ENCODE data around the gene SNX1.

The SNX1 gene

GRCh38 chr15:64144565-64145281 is 48.9 kb downstream of the SNX1 start:
- ATAC-seq: peak; percentile 94
- Mint-ChIP-seq H3K9me3 (no peaks in the 10 kb centered on the region), H3K4me3 (peak overlapping the region; percentile 63), H3K27ac (peak overlapping the region; percentile 100), H3K36me3 (peaks cover 22% of the 10 kb centered on the region), H3K27me3 (no peaks in the 10 kb centered on the region), H3K4me1 (peaks cover 54% of the 10 kb centered on the region)

GRCh38 chr15:64146041-64146440 is 50.3 kb downstream of the SNX1 start:
- Mint-ChIP-seq H3K27ac (peak overlapping the region; percentile 100), H3K9me3 (no peaks in the 10 kb centered on the region), H3K4me1 (peaks cover 66% of the 10 kb centered on the region), H3K4me3 (no peak overlapping the region), H3K27me3 (no peaks in the 10 kb centered on the region), H3K36me3 (peaks cover 16% of the 10 kb centered on the region)
- ATAC-seq: no peak

GRCh38 chr15:64146520-64146884 is 50.7 kb downstream of the SNX1 start:
- Mint-ChIP-seq H3K4me1 (peaks cover 65% of the 10 kb centered on the region), H3K36me3 (peaks cover 11% of the 10 kb centered on the region), H3K4me3 (no peak overlapping the region), H3K9me3 (no peaks in the 10 kb centered on the region), H3K27me3 (no peaks in the 10 kb centered on the region), H3K27ac (no peak overlapping the region)
- no peak for ATAC-seq

GRCh38 chr15:64146885-64147681 is 51.3 kb downstream of the SNX1 start:
- Mint-ChIP-seq H3K36me3 (peaks cover 5% of the 10 kb centered on the region), H3K4me1 (peaks cover 59% of the 10 kb centered on the region), H3K9me3 (no peaks in the 10 kb centered on the region), H3K27ac (no peak overlapping the region), H3K27me3 (no peaks in the 10 kb centered on the region), H3K4me3 (no peak overlapping the region)
- ATAC-seq: no peak

GRCh38 chr15:64148168-64148567 is 52.4 kb downstream of the SNX1 start:
- Mint-ChIP-seq H3K27ac (peak overlapping the region; percentile 4), H3K36me3 (no peaks in the 10 kb centered on the region), H3K4me1 (peaks cover 60% of the 10 kb centered on the region), H3K9me3 (no peaks in the 10 kb centered on the region), H3K27me3 (no peaks in the 10 kb centered on the region), H3K4me3 (no peak overlapping the region)
- no peak for ATAC-seq

- Mint-ChIP-seq H3K27ac (peak overlapping the region; percentile 4), H3K27me3 (no peaks in the 10 kb centered on the region), H3K9me3 (no peaks in the 10 kb centered on the region), H3K4me3 (no peak overlapping the region), H3K4me1 (peaks cover 60% of the 10 kb centered on the region), H3K36me3 (no peaks in the 10 kb centered on the region)
- no peak for ATAC-seq
These were observed 52.8 kb downstream of the SNX1 start for GRCh38 chr15:64148581-64148980.

GRCh38 chr15:64149424-64149823 is 53.6 kb downstream of the SNX1 start:
- no peaks in the 10 kb centered on the region for H3K9me3 Mint-ChIP-seq
- no peak for ATAC-seq
- H3K4me3 Mint-ChIP-seq: no peak overlapping the region
- H3K27me3 Mint-ChIP-seq: no peaks in the 10 kb centered on the region
- H3K27ac Mint-ChIP-seq: peak overlapping the region; percentile 50
- peaks cover 3% of the 10 kb centered on the region for H3K36me3 Mint-ChIP-seq
- peaks cover 59% of the 10 kb centered on the region for H3K4me1 Mint-ChIP-seq

- H3K27me3 Mint-ChIP-seq: no peaks in the 10 kb centered on the region
- peaks cover 7% of the 10 kb centered on the region for H3K36me3 Mint-ChIP-seq
- peaks cover 57% of the 10 kb centered on the region for H3K4me1 Mint-ChIP-seq
- no peak for ATAC-seq
- peak overlapping the region; percentile 50 for H3K27ac Mint-ChIP-seq
- H3K4me3 Mint-ChIP-seq: peak overlapping the region; percentile 30
- H3K9me3 Mint-ChIP-seq: no peaks in the 10 kb centered on the region
These were observed 54.3 kb downstream of the SNX1 start for GRCh38 chr15:64149893-64150578.

- H3K9me3 Mint-ChIP-seq: no peaks in the 10 kb centered on the region
- H3K36me3 Mint-ChIP-seq: peaks cover 25% of the 10 kb centered on the region
- ATAC-seq: peak; percentile 5
- H3K4me3 Mint-ChIP-seq: peak within 1 kb of the TSS; percentile 92
- H3K27me3 Mint-ChIP-seq: no peaks in the 10 kb centered on the region
- H3K4me1 Mint-ChIP-seq: peaks cover 62% of the 10 kb centered on the region
- peak within 1 kb of the TSS; percentile 50 for H3K27ac Mint-ChIP-seq
These were observed 56.1 kb downstream of the SNX1 start, which contains the start of gene SNX22 for GRCh38 chr15:64151727-64152506. SNX22 (plus strand) TSS chr15:64151731; CDS start chr15:64151776, 45 bp downstream.

- Mint-ChIP-seq H3K27ac (peak overlapping the region; percentile 50), H3K4me1 (peaks cover 70% of the 10 kb centered on the region), H3K27me3 (no peaks in the 10 kb centered on the region), H3K4me3 (peak overlapping the region; percentile 92), H3K9me3 (no peaks in the 10 kb centered on the region), H3K36me3 (peaks cover 31% of the 10 kb centered on the region)
- peak; percentile 58 for ATAC-seq
These were observed 57.0 kb downstream of the SNX1 start for GRCh38 chr15:64152507-64153387.

GRCh38 chr15:64153480-64154367 is 57.9 kb downstream of the SNX1 start:
- H3K27ac Mint-ChIP-seq: peak overlapping the region; percentile 50
- peaks cover 79% of the 10 kb centered on the region for H3K4me1 Mint-ChIP-seq
- H3K4me3 Mint-ChIP-seq: peak overlapping the region; percentile 92
- H3K27me3 Mint-ChIP-seq: no peaks in the 10 kb centered on the region
- peaks cover 41% of the 10 kb centered on the region for H3K36me3 Mint-ChIP-seq
- peak; percentile 91 for ATAC-seq
- no peaks in the 10 kb centered on the region for H3K9me3 Mint-ChIP-seq

- ATAC-seq: no peak
- Mint-ChIP-seq H3K4me1 (peaks cover 76% of the 10 kb centered on the region), H3K27ac (peak overlapping the region; percentile 53), H3K9me3 (no peaks in the 10 kb centered on the region), H3K27me3 (no peaks in the 10 kb centered on the region), H3K36me3 (peaks cover 55% of the 10 kb centered on the region), H3K4me3 (peak overlapping the region; percentile 31)
These were observed 60.2 kb downstream of the SNX1 start for GRCh38 chr15:64155802-64156651.

All from stimulated activated memory B cell treated with anti-CD40 and anti-IgM and Interleukin-4, amounts not matched to agents 10 μg/mL and 1 μg/mL and 100 μg/mL, for 72 hours (primary cell).